Measurements from ENCODE around the gene FOXN4.

- no peak for TF ChIP-seq CREB1 (CRISPR knock-in tag; IDR thresholded peaks at IDR 0.05)
- no peak for TF ChIP-seq NR2C2 (CRISPR knock-in tag; IDR thresholded peaks at IDR 0.05)
- no peak for TF ChIP-seq CTCF (IDR thresholded peaks at IDR 0.05)
Measured at GRCh38 chr12:109269428-109269827, 39.7 kb downstream of the FOXN4 start.

Data from WTC11 (cell line).